ENCODE data around the gene PCSK4.

Gene PCSK4

GRCh38 chr19:1435378-1435989 lies 54.7 kb downstream of the PCSK4 start:
- no peak for DNase-seq

- no peak for DNase-seq
Measured at GRCh38 chr19:1434577-1435060, 55.5 kb downstream of the PCSK4 start.

GRCh38 chr19:1434040-1434366 lies 56.1 kb downstream of the PCSK4 start:
- DNase-seq = no peak

- DNase-seq = no peak
Measured at GRCh38 chr19:1433119-1434039, 56.8 kb downstream of the PCSK4 start.

- no peak for DNase-seq
Measured at GRCh38 chr19:1432507-1432887, 57.7 kb downstream of the PCSK4 start.

GRCh38 chr19:1431759-1432506 lies 58.2 kb downstream of the PCSK4 start:
- no peak for DNase-seq

Measured in activated T-cell treated with anti-CD3 and anti-CD28 coated beads, Interleukin-2, amount 50 U/mL, for 48 hours (primary cell).